ENCODE results near the gene TNFRSF8. TPM values are rescaled to one million over a fixed set of nuclear protein-coding genes. Genes with fewer than 3 reads are reported as not detected.

Gene TNFRSF8
- polyA plus RNA-seq, 2 of the 4 experiments (the other 2 are of a cell fraction): 0.05 TPM; not detected in 1

GRCh38 chr1:12164210-12164609 is 101.1 kb downstream of the TNFRSF8 start:
- FAIRE-seq: no peak
- H3K4me2 ChIP-seq: no peak overlapping the region
- WGBS (ENCODE audit: missing lambda C conversion rate): 88% methylated on average over 5 of the region's 5 CpGs
- ChIA-PET POLR2A (no interaction called here), CTCF (no interaction called here)
- DNase-seq (ENCODE audit: low read depth in 1 of 2, low spot score in 1 of 2): no peak
- TF ChIP-seq TP53 (CRISPR knock-in tag; IDR thresholded peaks at IDR 0.05) (no peak), EP300 (IDR thresholded peaks at IDR 0.05) (no peak), JUN (IDR thresholded peaks at IDR 0.05) (no peak)
- no peak for ATAC-seq
- H3K9me3 ChIP-seq: no peaks in the 10 kb centered on the region
- peaks cover 14% of the 10 kb centered on the region for H3K4me1 ChIP-seq
- no peak overlapping the region for H3K27ac ChIP-seq
- no peak overlapping the region for H3K4me3 ChIP-seq

GRCh38 chr1:12165342-12165741 is 102.2 kb downstream of the TNFRSF8 start:
- POLR2A ChIA-PET: no interaction called here
- Histone ChIP-seq H3K4me1 (peaks cover 14% of the 10 kb centered on the region), H3K4me3 (no peak overlapping the region), H3K9me3 (no peaks in the 10 kb centered on the region), H3K27ac (no peak overlapping the region), H3K4me2 (no peak overlapping the region)
- no peak for TF ChIP-seq NFE2L2 (conservative IDR thresholded peaks at IDR 0.05; ENCODE audit: low read length)
- no peak for TF ChIP-seq KDM1A (IDR thresholded peaks at IDR 0.05; ENCODE audit: low read depth)
- ATAC-seq (no peak), DNase-seq (ENCODE audit: low read depth in 1 of 2, low spot score in 1 of 2) (no peak), FAIRE-seq (no peak)
- CTCF ChIA-PET: interaction anchor here (0.7 to 1.3 kb wide), 2 partner anchors 38 to 43 kb away, joined by 3 read pairs; no protein-coding TSS in a partner anchor
- WGBS (ENCODE audit: missing lambda C conversion rate): 80% methylated on average over 2 of the region's 4 CpGs

GRCh38 chr1:12166834-12167492 is 103.9 kb downstream of the TNFRSF8 start, which contains the start of gene TNFRSF1B:
Gene TNFRSF1B, plus strand, starts transcription at chr1:12166991. Its CDS starts 101 bp downstream, at chr1:12167092.
- H3K9me3 ChIP-seq: no peaks in the 10 kb centered on the region
- H3K4me2 ChIP-seq: peak within 1 kb of the TSS; percentile 93
- peak within 1 kb of the TSS; percentile 50 for H3K4me3 ChIP-seq
- ATAC-seq (peak; percentile 23 to 63; a peak in 3 of 6 replicates), FAIRE-seq (no peak), DNase-seq (ENCODE audit: low read depth in 1 of 2, low spot score in 1 of 2) (peak in 1 of 2 experiments; percentile 25)
- H3K4me1 ChIP-seq: peaks cover 5% of the 10 kb centered on the region
- ChIA-PET CTCF (interaction anchor here (0.6 kb wide), 1 partner anchor 34 kb away, joined by 3 read pairs; no protein-coding TSS in a partner anchor), POLR2A (no interaction called here)
- H3K27ac ChIP-seq: peak within 1 kb of the TSS; percentile 31 to 78; a peak in 3 of 6 replicates
- WGBS (ENCODE audit: missing lambda C conversion rate): 0% methylated on average over 7 of the region's 79 CpGs
- TF ChIP-seq, protein P1, sequence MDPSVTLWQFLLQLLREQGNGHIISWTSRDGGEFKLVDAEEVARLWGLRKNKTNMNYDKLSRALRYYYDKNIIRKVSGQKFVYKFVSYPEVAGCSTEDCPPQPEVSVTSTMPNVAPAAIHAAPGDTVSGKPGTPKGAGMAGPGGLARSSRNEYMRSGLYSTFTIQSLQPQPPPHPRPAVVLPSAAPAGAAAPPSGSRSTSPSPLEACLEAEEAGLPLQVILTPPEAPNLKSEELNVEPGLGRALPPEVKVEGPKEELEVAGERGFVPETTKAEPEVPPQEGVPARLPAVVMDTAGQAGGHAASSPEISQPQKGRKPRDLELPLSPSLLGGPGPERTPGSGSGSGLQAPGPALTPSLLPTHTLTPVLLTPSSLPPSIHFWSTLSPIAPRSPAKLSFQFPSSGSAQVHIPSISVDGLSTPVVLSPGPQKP (IDR thresholded peaks at IDR 0.05; ENCODE audit: low read depth, low read length): no peak
- TF ChIP-seq MAZ (IDR thresholded peaks at IDR 0.05; ENCODE audit: borderline replicate concordance, low read depth, low read length): no peak
- peak; percentile 65; the same call in 1 of the 2 replicates for TF ChIP-seq E2F6 (IDR thresholded peaks at IDR 0.05; ENCODE audit: borderline replicate concordance, low read depth)
- TF ChIP-seq POLR2AphosphoS2 (conservative IDR thresholded peaks at IDR 0.05; ENCODE audit: low read length): no peak
- no peak for TF ChIP-seq NR3C1 (IDR thresholded peaks at IDR 0.05)
- no peak for TF ChIP-seq ZNF302 (CRISPR knock-in tag; IDR thresholded peaks at IDR 0.05)
- TF ChIP-seq HES2 (IDR thresholded peaks at IDR 0.05): no peak
- no peak for TF ChIP-seq FOXS1 (CRISPR knock-in tag; IDR thresholded peaks at IDR 0.05)
- TF ChIP-seq, protein P2, sequence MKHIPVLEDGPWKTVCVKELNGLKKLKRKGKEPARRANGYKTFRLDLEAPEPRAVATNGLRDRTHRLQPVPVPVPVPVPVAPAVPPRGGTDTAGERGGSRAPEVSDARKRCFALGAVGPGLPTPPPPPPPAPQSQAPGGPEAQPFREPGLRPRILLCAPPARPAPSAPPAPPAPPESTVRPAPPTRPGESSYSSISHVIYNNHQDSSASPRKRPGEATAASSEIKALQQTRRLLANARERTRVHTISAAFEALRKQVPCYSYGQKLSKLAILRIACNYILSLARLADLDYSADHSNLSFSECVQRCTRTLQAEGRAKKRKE (CRISPR knock-in tag; IDR thresholded peaks at IDR 0.05; ENCODE audit: low read depth): no peak
- no peak for TF ChIP-seq CBX8 (IDR thresholded peaks at IDR 0.05)
- TF ChIP-seq ESRRA (IDR thresholded peaks at IDR 0.05; ENCODE audit: borderline replicate concordance, low read length): no peak
- TF ChIP-seq PHF8 (IDR thresholded peaks at IDR 0.05; ENCODE audit: borderline replicate concordance, low read depth): no peak
- no peak for TF ChIP-seq EP300 (IDR thresholded peaks at IDR 0.05)
- no peak for TF ChIP-seq CBX2 (IDR thresholded peaks at IDR 0.05; ENCODE audit: borderline replicate concordance, low read depth)
- TF ChIP-seq, protein P3, sequence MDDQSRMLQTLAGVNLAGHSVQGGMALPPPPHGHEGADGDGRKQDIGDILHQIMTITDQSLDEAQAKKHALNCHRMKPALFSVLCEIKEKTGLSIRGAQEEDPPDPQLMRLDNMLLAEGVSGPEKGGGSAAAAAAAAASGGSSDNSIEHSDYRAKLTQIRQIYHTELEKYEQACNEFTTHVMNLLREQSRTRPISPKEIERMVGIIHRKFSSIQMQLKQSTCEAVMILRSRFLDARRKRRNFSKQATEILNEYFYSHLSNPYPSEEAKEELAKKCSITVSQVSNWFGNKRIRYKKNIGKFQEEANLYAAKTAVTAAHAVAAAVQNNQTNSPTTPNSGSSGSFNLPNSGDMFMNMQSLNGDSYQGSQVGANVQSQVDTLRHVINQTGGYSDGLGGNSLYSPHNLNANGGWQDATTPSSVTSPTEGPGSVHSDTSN (IDR thresholded peaks at IDR 0.05): no peak
- TF ChIP-seq, protein P4, sequence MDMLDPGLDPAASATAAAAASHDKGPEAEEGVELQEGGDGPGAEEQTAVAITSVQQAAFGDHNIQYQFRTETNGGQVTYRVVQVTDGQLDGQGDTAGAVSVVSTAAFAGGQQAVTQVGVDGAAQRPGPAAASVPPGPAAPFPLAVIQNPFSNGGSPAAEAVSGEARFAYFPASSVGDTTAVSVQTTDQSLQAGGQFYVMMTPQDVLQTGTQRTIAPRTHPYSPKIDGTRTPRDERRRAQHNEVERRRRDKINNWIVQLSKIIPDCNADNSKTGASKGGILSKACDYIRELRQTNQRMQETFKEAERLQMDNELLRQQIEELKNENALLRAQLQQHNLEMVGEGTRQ (IDR thresholded peaks at IDR 0.05): no peak
- TF ChIP-seq, protein P5, sequence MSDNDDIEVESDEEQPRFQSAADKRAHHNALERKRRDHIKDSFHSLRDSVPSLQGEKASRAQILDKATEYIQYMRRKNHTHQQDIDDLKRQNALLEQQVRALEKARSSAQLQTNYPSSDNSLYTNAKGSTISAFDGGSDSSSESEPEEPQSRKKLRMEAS (IDR thresholded peaks at IDR 0.05): peak; percentile 37; the same call in 1 of the 2 replicates

Measured in A549 (cell line).